ENCODE data around the gene PTGES3.
A peak's percentile ranks its signal among the peaks of the same experiment; 100 is the strongest.
"Not testable (repeated sequence)": the region's sequence is repeated elsewhere in the genome, so short reads cannot be mapped to it uniquely, and the experiment has no call there.

PTGES3 gene

GRCh38 chr12:56688129-56688845, at the start of gene PTGES3:
Gene PTGES3 (minus strand): TSS chr12:56688284. CDS start chr12:56687999, 285 bp downstream.
- peak; percentile 92 to 97 (median 96) for DNase-seq

GRCh38 chr12:56728139-56728861, 40.2 kb upstream of the PTGES3 start:
- DNase-seq: no peak

- DNase-seq: not testable (repeated sequence)
These were observed 38.2 kb upstream of the PTGES3 start for GRCh38 chr12:56726196-56726675.

GRCh38 chr12:56725723-56726102, 37.6 kb upstream of the PTGES3 start:
- DNase-seq: no peak

- DNase-seq: peak; percentile 90 to 97 (median 94)
These were observed 37.1 kb upstream of the PTGES3 start, which contains the start of gene NACA for GRCh38 chr12:56724972-56725722. Gene NACA (minus strand): TSS chr12:56725299. CDS start chr12:56724521, 778 bp downstream.

GRCh38 chr12:56724701-56724971, 36.6 kb upstream of the PTGES3 start:
- peak in 1 of 6 experiments; percentile 52 for DNase-seq

- no peak for DNase-seq
These were observed 36.0 kb upstream of the PTGES3 start for GRCh38 chr12:56723889-56724700.

GRCh38 chr12:56723352-56723751, 35.3 kb upstream of the PTGES3 start:
- DNase-seq: no peak

GRCh38 chr12:56722832-56723231, 34.7 kb upstream of the PTGES3 start:
- DNase-seq: no peak

GRCh38 chr12:56721721-56722120, 33.6 kb upstream of the PTGES3 start:
- DNase-seq: no peak

- no peak for DNase-seq
These were observed 33.1 kb upstream of the PTGES3 start for GRCh38 chr12:56721216-56721615.

- DNase-seq: no peak
These were observed 32.7 kb upstream of the PTGES3 start for GRCh38 chr12:56720731-56721151.

- DNase-seq: no peak
These were observed 31.0 kb upstream of the PTGES3 start for GRCh38 chr12:56719056-56719455.

GRCh38 chr12:56718636-56719035, 30.6 kb upstream of the PTGES3 start:
- no peak for DNase-seq

GRCh38 chr12:56718149-56718548, 30.1 kb upstream of the PTGES3 start:
- DNase-seq: no peak

- no peak for DNase-seq
These were observed 29.1 kb upstream of the PTGES3 start for GRCh38 chr12:56716933-56717880.

GRCh38 chr12:56716458-56716857, 28.4 kb upstream of the PTGES3 start:
- DNase-seq: no peak

- DNase-seq: no peak
These were observed 27.7 kb upstream of the PTGES3 start for GRCh38 chr12:56715798-56716197.

GRCh38 chr12:56714431-56714929, 26.4 kb upstream of the PTGES3 start:
- no peak for DNase-seq

GRCh38 chr12:56713345-56713744, 25.3 kb upstream of the PTGES3 start:
- DNase-seq: no peak

GRCh38 chr12:56709759-56710376, 21.8 kb upstream of the PTGES3 start:
- DNase-seq: no peak

Data from stimulated activated naive CD4-positive, alpha-beta T cell (primary cell).